SU-DHL-6 (cell line): ENCODE measurements around the gene CYYR1.
A peak's percentile ranks its signal among the peaks of the same experiment; 100 is the strongest.

Source experiments
- H2AFZ ChIP-seq: fragments of 200-600 bp; sonication (generic); 2 replicates; pipeline ENCODE4 v1.6.1; 2014; ENCODE audit warnings: low read depth, mild to moderate bottlenecking, moderate library complexity, mixed read lengths, antibody characterized with exemption, low read length; ENCODE audit not compliant: severe bottlenecking
- H3F3A ChIP-seq: fragments of 200-600 bp; shearing (Covaris generic); 2 replicates; pipeline ENCODE4 v1.6.0; 2016; ENCODE audit warnings: antibody characterized with exemption, mild to moderate bottlenecking; ENCODE audit not compliant: insufficient read depth
- H3K27ac ChIP-seq: fragments of 200-600 bp; sonication (generic); 2 replicates; pipeline ENCODE4 v1.5.1; 2016; ENCODE audit warnings: low read depth, mild to moderate bottlenecking, low read length, moderate library complexity, mixed read lengths
- H3K27me3 ChIP-seq: fragments of 200-600 bp; sonication (generic), shearing (Covaris generic); 2 replicates; pipeline ENCODE4 v1.6.0; 2014; ENCODE audit warnings: mild to moderate bottlenecking, low read length
- H3K36me3 ChIP-seq: fragments of 200-600 bp; sonication (generic); 2 replicates; pipeline ENCODE4 v1.6.1; 2014; ENCODE audit warnings: mild to moderate bottlenecking, low read length, mixed read lengths
- H3K4me2 ChIP-seq: fragments of 300-600, 200-600 bp; shearing (Covaris generic), sonication (generic); 2 replicates; pipeline ENCODE4 v1.6.0; 2014; ENCODE audit warnings: low read length, low read depth, mild to moderate bottlenecking; ENCODE audit not compliant: poor library complexity, severe bottlenecking
- H3K4me3 ChIP-seq: fragments of 200-600 bp; sonication (generic); 2 replicates; pipeline ENCODE4 v1.5.1; 2014; ENCODE audit warnings: antibody characterized with exemption, low read length, mild to moderate bottlenecking, mixed read lengths; ENCODE audit not compliant: insufficient read depth, poor library complexity, severe bottlenecking
- H3K79me2 ChIP-seq: fragments of 200-600 bp; sonication (generic); 2 replicates; pipeline ENCODE4 v1.6.1; 2014; ENCODE audit warnings: mild to moderate bottlenecking, low read length, moderate library complexity; ENCODE audit not compliant: insufficient read depth
- H3K9ac ChIP-seq: fragments of 200-600 bp; sonication (generic); 2 replicates; pipeline ENCODE4 v1.7.0; 2014; ENCODE audit warnings: mild to moderate bottlenecking, low read length
- H3K9me2 ChIP-seq: fragments of 200-600 bp; sonication (generic); replicated peaks from 2 replicates; pipeline ENCODE4 v1.6.1; 2014; ENCODE audit warnings: low read length; ENCODE audit not compliant: insufficient read depth
- H3K9me3 ChIP-seq: fragments of 200-600 bp; sonication (generic); 2 replicates; pipeline ENCODE4 v1.6.1; 2014; ENCODE audit warnings: low read length, mixed read lengths; ENCODE audit not compliant: insufficient read depth
- H4K20me1 ChIP-seq: fragments of 200-600 bp; sonication (generic); 2 replicates; pipeline ENCODE4 v1.6.1; 2014; ENCODE audit warnings: low read depth, mild to moderate bottlenecking, antibody characterized with exemption, low read length, moderate library complexity, mixed read lengths
- CTCF ChIP-seq: fragments of 200-600 bp; sonication (generic); IDR thresholded peaks from one replicate; pipeline ENCODE4 v1.5.1; 2017; ENCODE audit warnings: antibody characterized with exemption, mild to moderate bottlenecking, low read length, moderate library complexity; ENCODE audit not compliant: insufficient read depth, poor library complexity, severe bottlenecking
- EZH2phosphoT487 ChIP-seq: fragments of 200-600 bp; sonication (generic), shearing (Covaris generic); conservative IDR thresholded peaks from 2 replicates; pipeline ENCODE4 v1.6.1; 2018; ENCODE audit warnings: mild to moderate bottlenecking, antibody characterized with exemption, low read length, moderate library complexity, mixed read lengths

The CYYR1 gene

GRCh38 chr21:26501495-26502021 is 71.5 kb downstream of the CYYR1 start:
- Histone ChIP-seq H3K4me2 (no peak overlapping the region), H3K79me2 (no peaks in the 10 kb centered on the region), H3K9ac (no peak overlapping the region), H3K27me3 (no peaks in the 10 kb centered on the region), H3K9me2 (no peaks in the 10 kb centered on the region), H2AFZ (no peak overlapping the region), H3K27ac (no peak overlapping the region), H3K9me3 (no peaks in the 10 kb centered on the region), H3F3A (no peaks in the 10 kb centered on the region), H3K36me3 (no peaks in the 10 kb centered on the region), H3K4me3 (no peak overlapping the region), H4K20me1 (no peaks in the 10 kb centered on the region)
- TF ChIP-seq CTCF (no peak), EZH2phosphoT487 (no peak)

GRCh38 chr21:26499495-26499894 is 73.6 kb downstream of the CYYR1 start:
- no peak overlapping the region for H2AFZ ChIP-seq
- H3K4me2 ChIP-seq, result no peak overlapping the region
- H3K27me3 ChIP-seq, result no peaks in the 10 kb centered on the region
- no peaks in the 10 kb centered on the region for H3F3A ChIP-seq
- no peak overlapping the region for H3K9ac ChIP-seq
- no peaks in the 10 kb centered on the region for H4K20me1 ChIP-seq
- no peak overlapping the region for H3K4me3 ChIP-seq
- H3K27ac ChIP-seq, result no peak overlapping the region
- no peaks in the 10 kb centered on the region for H3K79me2 ChIP-seq
- TF ChIP-seq EZH2phosphoT487 (no peak), CTCF (no peak)
- no peaks in the 10 kb centered on the region for H3K9me2 ChIP-seq
- H3K9me3 ChIP-seq, result no peaks in the 10 kb centered on the region
- H3K36me3 ChIP-seq, result no peaks in the 10 kb centered on the region

- Histone ChIP-seq H3K9ac (no peak overlapping the region), H3F3A (no peaks in the 10 kb centered on the region), H2AFZ (peak overlapping the region; percentile 15), H3K36me3 (no peaks in the 10 kb centered on the region), H3K9me3 (no peaks in the 10 kb centered on the region), H3K27ac (no peak overlapping the region), H3K27me3 (no peaks in the 10 kb centered on the region), H4K20me1 (no peaks in the 10 kb centered on the region), H3K79me2 (no peaks in the 10 kb centered on the region), H3K4me3 (no peak overlapping the region), H3K9me2 (no peaks in the 10 kb centered on the region), H3K4me2 (no peak overlapping the region)
- no peak for TF ChIP-seq EZH2phosphoT487
Observed at GRCh38 chr21:26495283-26495849, 77.7 kb downstream of the CYYR1 start.

GRCh38 chr21:26491663-26492062 is 81.4 kb downstream of the CYYR1 start:
- Histone ChIP-seq H3K9me2 (no peaks in the 10 kb centered on the region), H3K27me3 (no peaks in the 10 kb centered on the region), H3F3A (no peaks in the 10 kb centered on the region), H3K4me3 (no peak overlapping the region), H2AFZ (no peak overlapping the region), H4K20me1 (no peaks in the 10 kb centered on the region), H3K9ac (no peak overlapping the region), H3K36me3 (no peaks in the 10 kb centered on the region), H3K79me2 (no peaks in the 10 kb centered on the region), H3K27ac (no peak overlapping the region), H3K9me3 (no peaks in the 10 kb centered on the region), H3K4me2 (no peak overlapping the region)
- TF ChIP-seq CTCF (no peak), EZH2phosphoT487 (no peak)
